ENCODE data around the gene KCNJ15.

Gene KCNJ15

GRCh38 chr21:38255571-38256117 is 1.1 kb upstream of the KCNJ15 start:
- no peak overlapping the region for H3K4me3 Mint-ChIP-seq
- no peaks in the 10 kb centered on the region for H3K9me3 Mint-ChIP-seq (ENCODE audit: low read depth)
- H3K27ac Mint-ChIP-seq, result no peak overlapping the region
- no peaks in the 10 kb centered on the region for H3K4me1 Mint-ChIP-seq (ENCODE audit: low read depth)
- no peaks in the 10 kb centered on the region for H3K36me3 Mint-ChIP-seq
- peaks cover 5% of the 10 kb centered on the region for H3K27me3 Mint-ChIP-seq

- no peaks in the 10 kb centered on the region for H3K36me3 Mint-ChIP-seq
- H3K9me3 Mint-ChIP-seq (ENCODE audit: low read depth), result no peaks in the 10 kb centered on the region
- no peak overlapping the region for H3K4me3 Mint-ChIP-seq
- no peak overlapping the region for H3K27ac Mint-ChIP-seq
- H3K27me3 Mint-ChIP-seq, result peaks cover 3% of the 10 kb centered on the region
- H3K4me1 Mint-ChIP-seq (ENCODE audit: low read depth), result no peaks in the 10 kb centered on the region
Observed at GRCh38 chr21:38257667-38258066, 876 bp downstream of the KCNJ15 start.

DNA sequence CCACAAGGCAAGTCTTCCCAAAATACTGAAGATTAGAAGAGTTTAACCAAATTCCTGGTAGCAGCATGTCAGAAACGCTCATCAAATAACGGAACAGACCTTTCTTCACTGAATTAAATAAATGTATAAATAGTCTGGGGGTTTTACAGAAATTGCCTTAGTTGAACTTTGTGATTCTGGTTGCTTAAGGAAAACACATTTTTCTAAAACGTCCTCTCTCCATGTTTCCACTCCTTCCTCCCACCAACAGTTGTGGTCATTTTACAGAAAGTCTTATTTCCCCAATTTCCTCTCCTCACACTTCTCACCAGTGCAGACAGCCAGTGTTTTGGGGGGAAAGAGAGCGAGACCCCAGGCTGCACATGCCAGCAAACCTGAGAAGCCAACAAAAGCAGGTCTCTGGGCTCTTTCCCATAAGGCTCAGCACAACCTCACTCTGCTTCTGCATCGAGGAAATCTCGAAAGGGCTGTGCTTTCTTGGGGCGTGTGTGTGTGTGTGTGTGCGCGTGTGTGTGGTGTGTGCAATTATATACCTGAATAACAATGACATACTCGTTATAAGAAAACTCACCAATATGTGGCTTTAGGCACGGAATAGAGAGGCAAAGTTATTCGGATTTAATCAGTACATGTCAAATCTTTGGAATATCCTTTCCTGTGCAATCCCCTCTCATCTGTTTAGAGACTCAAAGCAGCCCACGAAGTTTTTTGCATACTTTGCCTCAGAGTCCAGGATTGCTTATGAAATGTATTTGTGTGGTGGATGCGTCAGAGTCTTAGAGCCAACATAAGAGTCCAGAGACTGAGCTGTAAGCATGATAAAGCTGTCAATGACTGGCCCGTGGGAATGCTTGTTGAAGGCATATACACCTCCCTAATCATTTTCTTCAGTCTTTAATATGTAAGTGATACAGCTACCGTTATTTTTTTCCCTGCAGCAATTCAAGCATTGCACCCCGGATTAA is 2.0 kb downstream of the KCNJ15 start:
- Mint-ChIP-seq H3K9me3 (ENCODE audit: low read depth) (no peaks in the 10 kb centered on the region), H3K27ac (no peak overlapping the region), H3K36me3 (no peaks in the 10 kb centered on the region), H3K4me1 (ENCODE audit: low read depth) (no peaks in the 10 kb centered on the region), H3K4me3 (no peak overlapping the region), H3K27me3 (peaks cover 3% of the 10 kb centered on the region)

DNA sequence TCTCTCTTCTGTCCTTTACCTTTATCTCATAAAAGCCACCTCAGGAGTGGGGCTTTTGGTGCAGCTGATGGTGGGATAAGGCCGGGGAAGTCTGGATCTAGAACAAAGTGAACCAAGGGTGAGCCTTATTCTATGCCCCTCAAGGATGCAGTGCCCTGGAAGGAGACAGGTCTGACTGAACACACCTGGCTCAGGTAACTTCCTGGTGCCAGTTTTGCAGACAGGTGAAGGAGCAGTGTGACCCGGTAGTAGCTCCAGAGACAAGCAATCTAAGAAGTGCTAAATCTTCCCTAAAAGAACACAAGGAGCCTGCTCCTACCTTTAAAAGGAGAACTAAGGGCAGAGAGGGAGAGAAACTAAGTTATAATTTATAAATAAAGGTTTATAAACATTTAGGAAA is 2.9 kb downstream of the KCNJ15 start:
- H3K27me3 Mint-ChIP-seq, result peaks cover 3% of the 10 kb centered on the region
- no peaks in the 10 kb centered on the region for H3K9me3 Mint-ChIP-seq (ENCODE audit: low read depth)
- H3K27ac Mint-ChIP-seq, result no peak overlapping the region
- no peaks in the 10 kb centered on the region for H3K36me3 Mint-ChIP-seq
- no peaks in the 10 kb centered on the region for H3K4me1 Mint-ChIP-seq (ENCODE audit: low read depth)
- H3K4me3 Mint-ChIP-seq, result no peak overlapping the region

GRCh38 chr21:38260426-38260825 is 3.6 kb downstream of the KCNJ15 start:
- H3K36me3 Mint-ChIP-seq, result no peaks in the 10 kb centered on the region
- H3K9me3 Mint-ChIP-seq (ENCODE audit: low read depth), result no peaks in the 10 kb centered on the region
- H3K4me3 Mint-ChIP-seq, result no peak overlapping the region
- no peak overlapping the region for H3K27ac Mint-ChIP-seq
- H3K4me1 Mint-ChIP-seq (ENCODE audit: low read depth), result no peaks in the 10 kb centered on the region
- H3K27me3 Mint-ChIP-seq, result peaks cover 3% of the 10 kb centered on the region

- Mint-ChIP-seq H3K27ac (no peak overlapping the region), H3K36me3 (no peaks in the 10 kb centered on the region), H3K27me3 (peaks cover 6% of the 10 kb centered on the region), H3K9me3 (ENCODE audit: low read depth) (no peaks in the 10 kb centered on the region), H3K4me3 (no peak overlapping the region), H3K4me1 (ENCODE audit: low read depth) (no peaks in the 10 kb centered on the region)
Observed at GRCh38 chr21:38261851-38262250, 5.1 kb downstream of the KCNJ15 start.

GRCh38 chr21:38263493-38263892 is 6.7 kb downstream of the KCNJ15 start:
- Mint-ChIP-seq H3K9me3 (ENCODE audit: low read depth) (no peaks in the 10 kb centered on the region), H3K4me1 (ENCODE audit: low read depth) (no peaks in the 10 kb centered on the region), H3K27ac (no peak overlapping the region), H3K27me3 (peaks cover 7% of the 10 kb centered on the region), H3K36me3 (no peaks in the 10 kb centered on the region), H3K4me3 (no peak overlapping the region)

- Mint-ChIP-seq H3K9me3 (ENCODE audit: low read depth) (no peaks in the 10 kb centered on the region), H3K36me3 (no peaks in the 10 kb centered on the region), H3K4me3 (no peak overlapping the region), H3K4me1 (ENCODE audit: low read depth) (no peaks in the 10 kb centered on the region), H3K27me3 (peaks cover 7% of the 10 kb centered on the region), H3K27ac (no peak overlapping the region)
Observed at GRCh38 chr21:38264571-38264970, 7.8 kb downstream of the KCNJ15 start.

DNA sequence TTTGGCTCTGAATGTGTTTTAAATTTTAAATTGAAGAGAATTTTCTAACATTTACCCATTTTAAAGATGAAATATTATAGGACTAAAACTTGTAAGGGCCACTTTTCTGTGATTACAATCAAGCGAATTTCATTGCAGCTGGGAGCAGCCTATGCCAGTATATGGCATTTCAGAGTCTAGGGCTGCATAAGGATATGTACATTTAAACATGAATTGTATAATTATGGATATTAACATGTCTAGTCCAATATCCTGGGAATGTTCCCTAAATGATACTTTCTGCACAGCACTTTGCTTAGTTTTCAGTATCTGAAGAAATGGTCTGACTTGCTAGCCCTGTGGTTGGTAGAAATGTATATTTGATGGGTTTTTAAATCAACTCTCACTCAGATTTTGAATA is 8.4 kb downstream of the KCNJ15 start:
- H3K27me3 Mint-ChIP-seq, result peaks cover 7% of the 10 kb centered on the region
- no peaks in the 10 kb centered on the region for H3K4me1 Mint-ChIP-seq (ENCODE audit: low read depth)
- no peak overlapping the region for H3K27ac Mint-ChIP-seq
- H3K36me3 Mint-ChIP-seq, result no peaks in the 10 kb centered on the region
- no peaks in the 10 kb centered on the region for H3K9me3 Mint-ChIP-seq (ENCODE audit: low read depth)
- no peak overlapping the region for H3K4me3 Mint-ChIP-seq

- H3K4me1 Mint-ChIP-seq (ENCODE audit: low read depth), result no peaks in the 10 kb centered on the region
- H3K9me3 Mint-ChIP-seq (ENCODE audit: low read depth), result no peaks in the 10 kb centered on the region
- no peaks in the 10 kb centered on the region for H3K36me3 Mint-ChIP-seq
- peaks cover 7% of the 10 kb centered on the region for H3K27me3 Mint-ChIP-seq
- no peak overlapping the region for H3K4me3 Mint-ChIP-seq
- no peak overlapping the region for H3K27ac Mint-ChIP-seq
Observed at GRCh38 chr21:38266732-38267131, 9.9 kb downstream of the KCNJ15 start.

GRCh38 chr21:38267136-38267755 is 10.5 kb downstream of the KCNJ15 start:
- peaks cover 7% of the 10 kb centered on the region for H3K27me3 Mint-ChIP-seq
- no peak overlapping the region for H3K27ac Mint-ChIP-seq
- no peak overlapping the region for H3K4me3 Mint-ChIP-seq
- H3K9me3 Mint-ChIP-seq (ENCODE audit: low read depth), result no peaks in the 10 kb centered on the region
- H3K36me3 Mint-ChIP-seq, result no peaks in the 10 kb centered on the region
- no peaks in the 10 kb centered on the region for H3K4me1 Mint-ChIP-seq (ENCODE audit: low read depth)

GRCh38 chr21:38267991-38268863 is 11.4 kb downstream of the KCNJ15 start:
- Mint-ChIP-seq H3K27me3 (peaks cover 7% of the 10 kb centered on the region), H3K4me3 (no peak overlapping the region), H3K4me1 (ENCODE audit: low read depth) (no peaks in the 10 kb centered on the region), H3K27ac (peak overlapping the region; percentile 8), H3K36me3 (no peaks in the 10 kb centered on the region), H3K9me3 (ENCODE audit: low read depth) (no peaks in the 10 kb centered on the region)

GRCh38 chr21:38268864-38269575 is 12.2 kb downstream of the KCNJ15 start:
- Mint-ChIP-seq H3K4me1 (ENCODE audit: low read depth) (no peaks in the 10 kb centered on the region), H3K27ac (peak overlapping the region; percentile 8), H3K9me3 (ENCODE audit: low read depth) (no peaks in the 10 kb centered on the region), H3K27me3 (peaks cover 7% of the 10 kb centered on the region), H3K36me3 (no peaks in the 10 kb centered on the region), H3K4me3 (no peak overlapping the region)

DNA sequence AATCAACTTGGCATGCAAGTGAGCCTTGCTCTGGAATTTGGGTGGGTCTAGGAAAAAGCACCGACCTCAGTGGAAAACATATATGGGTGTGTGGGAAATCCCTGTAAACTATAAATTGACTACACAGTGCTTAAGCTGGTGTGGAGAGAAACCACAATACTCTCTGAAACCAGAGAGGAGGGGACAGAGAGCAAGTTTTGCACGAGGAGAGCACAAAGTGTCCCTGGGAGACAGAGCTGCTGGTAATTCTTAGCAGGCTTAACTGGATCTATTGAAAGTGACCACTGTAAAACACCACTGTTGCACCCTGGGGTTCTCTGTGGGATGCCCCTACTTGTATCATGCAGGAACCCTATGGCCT is 12.8 kb downstream of the KCNJ15 start:
- Mint-ChIP-seq H3K4me3 (no peak overlapping the region), H3K36me3 (no peaks in the 10 kb centered on the region), H3K27ac (no peak overlapping the region), H3K27me3 (peaks cover 7% of the 10 kb centered on the region), H3K4me1 (ENCODE audit: low read depth) (no peaks in the 10 kb centered on the region), H3K9me3 (ENCODE audit: low read depth) (no peaks in the 10 kb centered on the region)

Data from activated naive CD8-positive, alpha-beta T cell (primary cell).